MCF 10A (cell line): Measurements from ENCODE around the gene ZNF783. TPM values are rescaled to one million over a fixed set of nuclear protein-coding genes. Genes with fewer than 3 reads are reported as not detected.

Experiments used
- BruUV-seq: library from RNA; stranded (reverse); fragments of 400-500 nt; replicated peaks from 2 replicates; lab custom pipeline; 2021; lab: Mats Ljungman, UMichigan
- CTCF ChIA-PET: fragments of 300-600 bp; sonication (Branson Sonifier 250); formaldehyde crosslinking; extraction: SDS; loops from one replicate; lab custom pipeline; 2021; ENCODE audit warnings: antibody characterized with exemption, inconsistent platforms; lab: Yijun Ruan, JAX
- POLR2A ChIA-PET: fragments of 300-600, 350-650 bp; sonication (Branson Sonifier 250); formaldehyde crosslinking; extraction: SDS; loops from one replicate; lab custom pipeline; 2020; ENCODE audit warnings: antibody characterized with exemption, inconsistent platforms; lab: Yijun Ruan, JAX
- DNase-seq: peaks from one replicate; pipeline ENCODE4 v3.0.0-alpha.2; 2018; ENCODE audit not compliant: unreplicated experiment
- H3K27ac Mint-ChIP-seq: one replicate; pipeline ENCODE4 v1.8.0; 2022; ENCODE audit warnings: mild to moderate bottlenecking, low read depth, mixed read lengths; ENCODE audit not compliant: unreplicated experiment
- H3K27me3 Mint-ChIP-seq: one replicate; pipeline ENCODE4 v1.8.0; 2022; ENCODE audit warnings: mixed read lengths; ENCODE audit not compliant: insufficient read depth, unreplicated experiment
- H3K36me3 Mint-ChIP-seq: one replicate; pipeline ENCODE4 v1.8.0; 2022; ENCODE audit warnings: mild to moderate bottlenecking, moderate library complexity, mixed read lengths; ENCODE audit not compliant: insufficient read depth, unreplicated experiment
- H3K4me1 Mint-ChIP-seq: one replicate; pipeline ENCODE4 v1.8.0; 2022; ENCODE audit warnings: mixed read lengths; ENCODE audit not compliant: insufficient read depth, unreplicated experiment
- H3K4me3 Mint-ChIP-seq: one replicate; pipeline ENCODE4 v1.8.0; 2022; ENCODE audit warnings: mild to moderate bottlenecking, moderate library complexity, mixed read lengths; ENCODE audit not compliant: unreplicated experiment
- H3K9me3 Mint-ChIP-seq: one replicate; pipeline ENCODE4 v1.8.0; 2022; ENCODE audit warnings: mixed read lengths; ENCODE audit not compliant: unreplicated experiment
- intact Hi-C: fragments of 100-400 bp; cut with micrococcal nuclease; formaldehyde crosslinking; loops from 2 replicates; pipeline ENCODE4 v1.14.1; 2022
- total RNA-seq: library from RNA; stranded (reverse); gene quantifications from 2 replicates; pipeline ENCODE4 v1.2.3, GENCODE V29; 2022
- TF ChIP-seq, protein P1 (sequence below): fragments of 200-600 bp; IDR thresholded peaks from one replicate; pipeline ENCODE4 v1.8.0; 2022; ENCODE audit warnings: antibody characterized with exemption, mild to moderate bottlenecking; ENCODE audit not compliant: unreplicated experiment

ZNF783 gene
- total RNA-seq, 1 experiment from 2014 or later, result 39.5 TPM

- no peak for DNase-seq
- Mint-ChIP-seq H3K36me3 (peaks cover 41% of the 10 kb centered on the region), H3K27ac (no peak overlapping the region), H3K27me3 (no peaks in the 10 kb centered on the region), H3K4me3 (no peak overlapping the region), H3K4me1 (peaks cover 14% of the 10 kb centered on the region), H3K9me3 (no peaks in the 10 kb centered on the region)
- POLR2A ChIA-PET, result no interaction called here
- intact Hi-C loops, result no loop called here
- CTCF ChIA-PET, result interaction anchor here (0.7 to 1.0 kb wide), 2 partner anchors 22 to 173 kb away, joined by 3 read pairs; partner anchors contain the start of gene ZNF777
- BruUV-seq, result no TSS peak
- TF ChIP-seq, protein P1, sequence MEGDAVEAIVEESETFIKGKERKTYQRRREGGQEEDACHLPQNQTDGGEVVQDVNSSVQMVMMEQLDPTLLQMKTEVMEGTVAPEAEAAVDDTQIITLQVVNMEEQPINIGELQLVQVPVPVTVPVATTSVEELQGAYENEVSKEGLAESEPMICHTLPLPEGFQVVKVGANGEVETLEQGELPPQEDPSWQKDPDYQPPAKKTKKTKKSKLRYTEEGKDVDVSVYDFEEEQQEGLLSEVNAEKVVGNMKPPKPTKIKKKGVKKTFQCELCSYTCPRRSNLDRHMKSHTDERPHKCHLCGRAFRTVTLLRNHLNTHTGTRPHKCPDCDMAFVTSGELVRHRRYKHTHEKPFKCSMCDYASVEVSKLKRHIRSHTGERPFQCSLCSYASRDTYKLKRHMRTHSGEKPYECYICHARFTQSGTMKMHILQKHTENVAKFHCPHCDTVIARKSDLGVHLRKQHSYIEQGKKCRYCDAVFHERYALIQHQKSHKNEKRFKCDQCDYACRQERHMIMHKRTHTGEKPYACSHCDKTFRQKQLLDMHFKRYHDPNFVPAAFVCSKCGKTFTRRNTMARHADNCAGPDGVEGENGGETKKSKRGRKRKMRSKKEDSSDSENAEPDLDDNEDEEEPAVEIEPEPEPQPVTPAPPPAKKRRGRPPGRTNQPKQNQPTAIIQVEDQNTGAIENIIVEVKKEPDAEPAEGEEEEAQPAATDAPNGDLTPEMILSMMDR, result no peak
These were observed 25.6 kb downstream of the ZNF783 start for GRCh38 chr7:149287622-149288021.

- CTCF ChIA-PET, result no interaction called here
- no peaks in the 10 kb centered on the region for H3K9me3 Mint-ChIP-seq
- POLR2A ChIA-PET, result no interaction called here
- no peak overlapping the region for H3K4me3 Mint-ChIP-seq
- no TSS peak for BruUV-seq
- H3K36me3 Mint-ChIP-seq, result peaks cover 36% of the 10 kb centered on the region
- H3K27ac Mint-ChIP-seq, result no peak overlapping the region
- intact Hi-C loops, result no loop called here
- no peak for DNase-seq
- no peaks in the 10 kb centered on the region for H3K27me3 Mint-ChIP-seq
- TF ChIP-seq, protein P1, result no peak
- peaks cover 14% of the 10 kb centered on the region for H3K4me1 Mint-ChIP-seq
These were observed 27.3 kb downstream of the ZNF783 start for GRCh38 chr7:149289262-149289661.

DNA sequence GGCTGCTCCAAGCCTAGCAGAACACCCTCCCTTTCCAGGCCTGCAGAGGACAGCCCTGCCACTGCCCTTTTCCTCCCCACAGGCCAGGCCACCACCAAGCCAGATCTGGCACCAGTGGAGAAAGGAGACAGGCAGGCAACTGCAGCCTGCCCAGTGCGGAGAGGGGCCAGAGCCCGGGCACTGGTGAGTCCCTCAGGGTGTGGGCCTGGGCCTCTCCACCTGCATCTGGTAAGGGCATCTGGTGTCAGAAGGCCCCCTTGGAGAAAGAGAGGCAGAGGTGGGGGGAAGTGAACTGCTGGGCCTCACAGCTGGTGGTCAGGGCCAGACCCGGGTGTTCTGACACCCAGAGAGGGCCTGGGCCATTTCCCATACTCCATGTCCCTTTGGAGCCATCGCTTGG is 27.9 kb downstream of the ZNF783 start:
- intact Hi-C loops, result no loop called here
- Mint-ChIP-seq H3K27ac (no peak overlapping the region), H3K36me3 (peaks cover 36% of the 10 kb centered on the region), H3K4me1 (peaks cover 14% of the 10 kb centered on the region), H3K4me3 (no peak overlapping the region), H3K27me3 (no peaks in the 10 kb centered on the region), H3K9me3 (no peaks in the 10 kb centered on the region)
- TF ChIP-seq, protein P1, result no peak
- CTCF ChIA-PET, result interaction anchor here (0.5 to 0.6 kb wide), 3 partner anchors 169 to 282 kb away, joined by 3 to 4 read pairs (median 4); no protein-coding TSS in a partner anchor
- no peak for DNase-seq
- POLR2A ChIA-PET, result no interaction called here
- BruUV-seq, result no TSS peak

DNA sequence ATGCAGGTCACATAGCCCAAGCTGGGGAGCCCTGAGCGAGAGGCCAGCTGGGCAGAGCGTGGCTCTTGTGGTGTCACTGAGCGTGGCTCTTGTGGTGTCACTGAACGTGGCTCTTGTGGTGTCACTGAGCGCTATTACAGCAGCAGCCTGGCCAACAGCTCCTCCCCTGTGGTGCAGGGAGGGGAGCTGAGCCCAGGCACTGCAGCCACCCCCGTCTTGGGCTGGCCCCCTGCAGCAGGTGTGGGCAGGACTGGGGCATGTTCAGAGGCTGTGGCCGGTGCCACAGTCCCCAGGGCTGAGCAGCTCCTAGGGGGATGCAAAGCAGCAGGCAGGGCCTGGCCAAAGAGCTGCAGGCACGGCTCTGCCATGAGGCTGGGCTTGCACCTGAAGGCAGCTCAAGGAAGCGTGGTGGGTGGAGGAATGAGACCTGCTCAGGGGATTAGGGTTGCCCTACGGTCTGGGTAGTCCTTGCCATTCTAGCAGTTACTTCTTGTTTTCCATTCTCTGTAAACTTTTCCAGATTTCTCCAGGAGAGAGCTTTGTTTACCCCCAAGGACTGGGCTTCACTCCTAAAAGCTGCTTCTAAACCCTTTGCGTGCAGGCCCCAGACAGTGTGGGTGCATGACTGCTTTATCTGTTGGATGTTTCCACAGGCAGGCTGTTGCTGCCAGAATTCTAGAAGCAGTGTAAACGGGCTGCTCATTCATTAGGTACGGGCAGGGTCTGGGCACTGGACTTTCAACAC is 29.2 kb downstream of the ZNF783 start:
- POLR2A ChIA-PET, result interaction anchor here (0.6 to 0.7 kb wide), 2 partner anchors 10 to 19 kb away, joined by 3 read pairs; no protein-coding TSS in a partner anchor
- CTCF ChIA-PET, result interaction anchor here (0.7 to 2.5 kb wide), 2 partner anchors 20 to 371 kb away, joined by 3 to 8 read pairs; no protein-coding TSS in a partner anchor
- Mint-ChIP-seq H3K27ac (no peak overlapping the region), H3K27me3 (no peaks in the 10 kb centered on the region), H3K4me3 (no peak overlapping the region), H3K36me3 (peaks cover 30% of the 10 kb centered on the region), H3K9me3 (no peaks in the 10 kb centered on the region), H3K4me1 (peaks cover 6% of the 10 kb centered on the region)
- TF ChIP-seq, protein P1, result no peak
- intact Hi-C loops, result no loop called here
- DNase-seq, result no peak
- BruUV-seq, result no TSS peak
